GM12865 (cell line): ENCODE data around the gene ARHGEF7.
"Not testable (repeated sequence)": the region's sequence is repeated elsewhere in the genome, so short reads cannot be mapped to it uniquely, and the experiment has no call there.

ENCODE experiments used
- DNase-seq: peaks from one replicate; pipeline ENCODE4 v3.0.0; 2010; ENCODE audit warnings: low read depth
- H3K4me3 ChIP-seq: 2 replicates; pipeline ENCODE4 v1.5.1; 2011; ENCODE audit warnings: mild to moderate bottlenecking, low read depth, low read length, control low read depth
- TF ChIP-seq, protein P1 (sequence below): IDR thresholded peaks from 2 replicates; pipeline ENCODE4 v1.5.1; 2011; ENCODE audit warnings: low read length, control low read depth, low read depth, inconsistent platforms; ENCODE audit not compliant: insufficient read depth; ENCODE audit errors: missing control alignments

ARHGEF7 gene

DNA sequence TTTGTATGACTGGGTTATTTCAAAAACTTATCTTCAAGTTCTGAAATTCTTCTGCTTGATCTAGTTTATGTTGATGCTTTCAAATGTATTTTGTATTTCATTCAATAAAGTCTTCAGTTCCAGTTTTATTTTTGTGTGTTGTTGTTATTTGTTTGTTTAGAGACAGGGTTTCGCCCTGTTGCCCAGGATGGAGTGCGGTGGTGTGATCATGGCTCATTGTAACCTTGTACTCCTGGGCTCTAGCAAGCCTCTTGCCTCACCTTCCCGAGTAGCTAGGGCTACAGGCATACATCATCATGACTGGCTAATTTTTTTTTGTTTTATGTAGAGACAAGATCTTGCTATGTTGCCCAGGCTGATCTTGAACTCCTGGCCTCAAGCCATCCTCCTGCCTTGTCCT is 40.3 kb upstream of the ARHGEF7 start:
- H3K4me3 ChIP-seq, result no peak overlapping the region
- TF ChIP-seq, protein P1, sequence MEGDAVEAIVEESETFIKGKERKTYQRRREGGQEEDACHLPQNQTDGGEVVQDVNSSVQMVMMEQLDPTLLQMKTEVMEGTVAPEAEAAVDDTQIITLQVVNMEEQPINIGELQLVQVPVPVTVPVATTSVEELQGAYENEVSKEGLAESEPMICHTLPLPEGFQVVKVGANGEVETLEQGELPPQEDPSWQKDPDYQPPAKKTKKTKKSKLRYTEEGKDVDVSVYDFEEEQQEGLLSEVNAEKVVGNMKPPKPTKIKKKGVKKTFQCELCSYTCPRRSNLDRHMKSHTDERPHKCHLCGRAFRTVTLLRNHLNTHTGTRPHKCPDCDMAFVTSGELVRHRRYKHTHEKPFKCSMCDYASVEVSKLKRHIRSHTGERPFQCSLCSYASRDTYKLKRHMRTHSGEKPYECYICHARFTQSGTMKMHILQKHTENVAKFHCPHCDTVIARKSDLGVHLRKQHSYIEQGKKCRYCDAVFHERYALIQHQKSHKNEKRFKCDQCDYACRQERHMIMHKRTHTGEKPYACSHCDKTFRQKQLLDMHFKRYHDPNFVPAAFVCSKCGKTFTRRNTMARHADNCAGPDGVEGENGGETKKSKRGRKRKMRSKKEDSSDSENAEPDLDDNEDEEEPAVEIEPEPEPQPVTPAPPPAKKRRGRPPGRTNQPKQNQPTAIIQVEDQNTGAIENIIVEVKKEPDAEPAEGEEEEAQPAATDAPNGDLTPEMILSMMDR, result no peak
- DNase-seq, result no peak

DNA sequence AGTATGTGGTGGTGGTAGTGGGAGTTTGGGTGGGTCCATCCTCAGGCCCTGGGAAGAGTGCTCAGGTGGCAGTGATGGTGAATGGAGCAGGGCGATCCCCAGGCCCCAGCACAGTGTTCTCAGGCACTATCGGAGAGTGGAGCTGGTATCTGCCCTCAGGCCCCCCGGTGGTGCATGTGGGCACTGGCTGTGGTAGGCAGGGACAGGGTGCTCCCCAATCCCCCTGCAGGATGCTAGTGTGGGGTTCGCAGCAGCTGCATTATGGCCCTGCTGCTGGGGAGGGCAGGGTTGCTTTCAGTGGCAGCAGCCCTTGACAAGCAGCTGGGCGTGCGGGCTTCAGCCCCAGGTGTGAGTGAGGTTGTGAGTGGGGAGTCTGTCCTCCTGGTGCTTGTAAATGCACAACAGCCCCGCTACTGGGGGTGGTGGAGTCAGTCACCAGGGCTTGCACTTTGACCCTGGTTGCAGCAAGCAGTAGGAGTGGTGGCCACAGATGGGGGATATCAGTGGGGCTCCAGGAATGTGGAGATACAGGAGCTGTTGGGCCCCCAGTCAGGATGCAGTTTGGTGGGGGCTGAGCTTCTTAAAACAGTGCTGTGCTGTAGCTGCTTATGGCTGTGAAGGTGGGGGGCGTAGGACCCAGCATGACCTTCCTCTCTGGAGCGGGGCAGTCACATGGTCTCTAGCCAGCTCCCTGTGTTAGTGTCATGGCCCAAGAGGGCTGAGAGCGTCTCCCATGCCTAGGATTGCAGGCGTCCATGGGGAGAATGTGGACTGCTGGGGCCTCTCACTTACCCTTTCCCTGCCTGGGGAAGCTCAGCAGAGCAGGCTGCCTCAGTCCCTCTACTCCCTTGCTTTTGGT is 38.7 kb upstream of the ARHGEF7 start:
- H3K4me3 ChIP-seq, result no peak overlapping the region
- no peak for DNase-seq
- TF ChIP-seq, protein P1, result no peak

DNA sequence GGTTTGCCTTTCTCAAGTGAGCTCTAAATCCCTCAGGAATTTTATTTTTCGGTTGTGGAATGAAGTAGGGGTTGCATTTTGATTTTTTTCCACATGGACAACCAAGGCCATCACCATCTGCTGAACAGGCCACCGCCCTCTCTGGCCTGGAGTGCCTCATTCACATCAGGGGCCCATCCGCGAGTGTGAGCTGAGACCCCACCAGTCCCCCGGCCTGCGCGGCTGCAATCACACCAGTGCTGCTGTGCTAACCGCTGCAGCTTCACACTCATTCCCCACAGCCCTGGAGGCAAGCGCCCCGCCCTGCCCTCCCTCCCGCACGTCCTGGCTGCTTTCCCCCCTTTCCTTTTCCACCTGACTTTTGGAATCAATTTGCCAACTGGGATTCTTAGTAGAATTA is 35.7 kb upstream of the ARHGEF7 start:
- no peak for DNase-seq
- TF ChIP-seq, protein P1, result no peak
- H3K4me3 ChIP-seq, result no peak overlapping the region

DNA sequence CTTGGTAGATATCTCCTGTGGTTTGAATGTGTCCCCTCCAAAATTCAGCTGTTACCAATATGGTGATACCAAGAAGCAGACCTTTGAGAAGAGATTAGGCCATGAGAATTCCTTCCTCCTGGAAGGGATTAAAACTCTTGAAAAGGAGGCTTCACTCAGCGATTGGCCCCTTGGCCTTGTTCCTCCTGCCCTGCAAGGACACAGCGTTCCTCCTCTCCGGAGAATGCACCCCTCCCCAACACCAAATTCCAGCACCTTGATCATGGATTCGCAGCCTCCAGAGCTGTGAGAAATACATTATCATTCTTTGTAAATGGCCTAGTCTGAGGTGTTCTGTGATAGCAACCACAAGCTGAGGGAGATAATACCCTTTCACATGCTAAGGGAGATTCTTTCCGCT is 34.5 kb upstream of the ARHGEF7 start:
- TF ChIP-seq, protein P1, result no peak
- H3K4me3 ChIP-seq, result no peak overlapping the region
- no peak for DNase-seq

GRCh38 chr13:111082240-111082639 is 32.9 kb upstream of the ARHGEF7 start:
- TF ChIP-seq, protein P1, result no peak
- H3K4me3 ChIP-seq, result no peak overlapping the region
- DNase-seq, result no peak

- not testable (repeated sequence) for DNase-seq, H3K4me3 ChIP-seq
Measured at GRCh38 chr13:111082769-111083168, 32.3 kb upstream of the ARHGEF7 start.

- H3K4me3 ChIP-seq, DNase-seq: not testable (repeated sequence)
Measured at GRCh38 chr13:111083693-111084092, 31.4 kb upstream of the ARHGEF7 start.

GRCh38 chr13:111090169-111090568 is 24.9 kb upstream of the ARHGEF7 start:
- no peak overlapping the region for H3K4me3 ChIP-seq
- TF ChIP-seq, protein P1, result no peak
- no peak for DNase-seq
